GM23338 (cell line): Measurements from ENCODE around the gene PTPN13. TPM values are rescaled to one million over a fixed set of nuclear protein-coding genes. Genes with fewer than 3 reads are reported as not detected.

Experiments
- ATAC-seq: fragments of 200-7000 bp; cut with Tn5 transposase; 3 replicates; pipeline ENCODE4 v1.9.1; 2020
- DNase-seq: peaks from one replicate; pipeline ENCODE4 v3.0.0-alpha.2; 2015; ENCODE audit warnings: low spot score
- H2AFZ ChIP-seq: fragments of 200-600 bp; sonication (generic); 2 replicates; pipeline ENCODE4 v1.8.0; 2016; ENCODE audit warnings: antibody characterized with exemption, mild to moderate bottlenecking, moderate library complexity
- H3F3A ChIP-seq: fragments of 200-600 bp; sonication (generic); replicated peaks from 2 replicates; pipeline ENCODE4 v1.8.0; 2017; ENCODE audit warnings: antibody characterized with exemption, mixed run types, low read depth
- H3K27ac ChIP-seq: fragments of 200-600 bp; sonication (generic); 2 replicates; pipeline ENCODE4 v1.6.1; 2016; ENCODE audit warnings: low read depth
- H3K27me3 ChIP-seq: fragments of 200-600 bp; sonication (generic); 2 replicates; pipeline ENCODE4 v1.8.0; 2016; ENCODE audit warnings: mild to moderate bottlenecking, mixed run types, moderate library complexity; ENCODE audit not compliant: insufficient read depth
- H3K36me3 ChIP-seq: fragments of 200-600 bp; sonication (generic); 2 replicates; pipeline ENCODE4 v1.8.0; 2016; ENCODE audit warnings: mild to moderate bottlenecking; ENCODE audit not compliant: insufficient read depth
- H3K4me1 ChIP-seq: fragments of 200-600 bp; sonication (generic); 2 replicates; pipeline ENCODE4 v1.8.0; 2016; ENCODE audit warnings: mild to moderate bottlenecking, moderate library complexity; ENCODE audit not compliant: insufficient read depth
- H3K4me2 ChIP-seq: fragments of 200-600 bp; sonication (generic); 2 replicates; pipeline ENCODE4 v1.7.1; 2017; ENCODE audit warnings: mixed run types
- H3K4me3 ChIP-seq: fragments of 200-600 bp; sonication (generic); 2 replicates; pipeline ENCODE4 v1.6.1; 2016; ENCODE audit warnings: mixed run types
- H3K79me2 ChIP-seq: fragments of 200-600 bp; sonication (generic); replicated peaks from 2 replicates; pipeline ENCODE4 v1.8.0; 2017; ENCODE audit warnings: mild to moderate bottlenecking; ENCODE audit not compliant: insufficient read depth
- H3K9me2 ChIP-seq: fragments of 200-600 bp; sonication (generic); 2 replicates; pipeline ENCODE4 v1.8.0; 2017; ENCODE audit not compliant: insufficient read depth
- H4K20me1 ChIP-seq: fragments of 200-600 bp; sonication (generic); replicated peaks from 2 replicates; pipeline ENCODE4 v1.8.0; 2017; ENCODE audit warnings: mild to moderate bottlenecking; ENCODE audit not compliant: insufficient read depth
- H3K27ac Mint-ChIP-seq: 2 replicates; pipeline ENCODE4 v1.8.0; 2020; ENCODE audit warnings: inconsistent platforms, mild to moderate bottlenecking, moderate library complexity, mixed read lengths
- H3K27me3 Mint-ChIP-seq: 3 replicates; pipeline ENCODE4 v1.8.0; 2022; ENCODE audit warnings: low read depth, mild to moderate bottlenecking, moderate library complexity, mixed read lengths, inconsistent platforms; ENCODE audit not compliant: insufficient read depth, poor library complexity
- H3K36me3 Mint-ChIP-seq: 3 replicates; pipeline ENCODE4 v1.8.0; 2021; ENCODE audit warnings: low read depth, mild to moderate bottlenecking, inconsistent platforms, moderate library complexity, mixed read lengths
- H3K4me1 Mint-ChIP-seq: 3 replicates; pipeline ENCODE4 v1.8.0; 2020; ENCODE audit warnings: mild to moderate bottlenecking, inconsistent platforms, mixed read lengths
- H3K4me3 Mint-ChIP-seq: 3 replicates; pipeline ENCODE4 v1.8.0; 2021; ENCODE audit warnings: moderate library complexity, mild to moderate bottlenecking, inconsistent platforms, mixed read lengths
- H3K9me3 Mint-ChIP-seq: 3 replicates; pipeline ENCODE4 v1.8.0; 2020; ENCODE audit warnings: moderate library complexity, mild to moderate bottlenecking, inconsistent platforms, mixed read lengths
- CREB1 ChIP-seq: fragments of 250-450 bp; sonication (Bioruptor Pico); IDR thresholded peaks from 2 replicates; pipeline ENCODE4 v1.5.0; 2020; ENCODE audit warnings: low read depth, mild to moderate bottlenecking, moderate library complexity
- ETS1 ChIP-seq: IDR thresholded peaks from 2 replicates; pipeline ENCODE4 v1.6.1; 2016; ENCODE audit warnings: antibody characterized with exemption
- EZH2 ChIP-seq: fragments of 200-600 bp; sonication (generic); IDR thresholded peaks from one replicate; pipeline ENCODE4 v1.8.0; 2017; ENCODE audit warnings: antibody characterized with exemption, mild to moderate bottlenecking, low read depth; ENCODE audit not compliant: unreplicated experiment
- NANOG ChIP-seq: IDR thresholded peaks from 2 replicates; pipeline ENCODE4 v1.6.1; 2016; ENCODE audit warnings: antibody characterized with exemption, borderline replicate concordance
- POLR2AphosphoS5 ChIP-seq: IDR thresholded peaks from 2 replicates; pipeline ENCODE4 v1.6.1; 2016; ENCODE audit warnings: antibody characterized with exemption, low read depth
- ZNF462 ChIP-seq: fragments of 250-450 bp; sonication (Bioruptor Pico); IDR thresholded peaks from 2 replicates; pipeline ENCODE4 v1.5.0; 2020; ENCODE audit warnings: mild to moderate bottlenecking, moderate library complexity
- polyA plus RNA-seq: library from polyadenylated mRNA; unstranded; fragments of >200 nt; fragmentation: Nextera tagmentation; extraction: Ambion mirVana; gene quantifications from 2 replicates; pipeline ENCODE4 v1.2.1, GENCODE V29; 2016
- total RNA-seq: library from RNA; depleted of rRNA; stranded (reverse); fragments of >200 nt; shearing (Covaris generic); gene quantifications from 2 replicates; pipeline ENCODE4 v1.2.3, GENCODE V29; 2014

The PTPN13 gene
- total and polyA plus RNA-seq, 2 experiments from 2014 or later, result 12.6 to 49.9 TPM

GRCh38 chr4:86848136-86848535 is 254.0 kb downstream of the PTPN13 start:
- H3K4me1 ChIP-seq, result no peaks in the 10 kb centered on the region
- no peak overlapping the region for H3K4me3 ChIP-seq
- no peaks in the 10 kb centered on the region for H3F3A ChIP-seq
- DNase-seq, result no peak
- Mint-ChIP-seq H3K9me3 (no peaks in the 10 kb centered on the region), H3K27me3 (peaks cover 3% of the 10 kb centered on the region), H3K4me1 (peaks cover 7% of the 10 kb centered on the region), H3K27ac (no peak overlapping the region), H3K36me3 (no peaks in the 10 kb centered on the region), H3K4me3 (no peak overlapping the region)
- H3K4me2 ChIP-seq, result no peak overlapping the region
- H3K79me2 ChIP-seq, result no peaks in the 10 kb centered on the region
- H3K27ac ChIP-seq, result no peak overlapping the region
- H3K9me2 ChIP-seq, result peaks cover 5% of the 10 kb centered on the region
- ATAC-seq, result no peak
- H2AFZ ChIP-seq, result peak overlapping the region; percentile 74
- TF ChIP-seq POLR2AphosphoS5 (no peak), EZH2 (no peak), ETS1 (no peak), NANOG (no peak), ZNF462 (no peak), CREB1 (CRISPR knock-in tag) (no peak)
- H4K20me1 ChIP-seq, result no peaks in the 10 kb centered on the region
- H3K36me3 ChIP-seq, result no peaks in the 10 kb centered on the region
- no peaks in the 10 kb centered on the region for H3K27me3 ChIP-seq
